ENCODE data around the gene CABP5. TPM values are rescaled to one million over a fixed set of nuclear protein-coding genes. Genes with fewer than 3 reads are reported as not detected.
"Not testable (repeated sequence)": the region's sequence is repeated elsewhere in the genome, so short reads cannot be mapped to it uniquely, and the experiment has no call there.

CABP5 gene
- not detected for total RNA-seq
- polyA plus RNA-seq: not detected
- long read RNA-seq, donor 1: 0 reads
- long read RNA-seq, donor 2: 0 reads
- long read RNA-seq, donor 3: 0 reads
- long read RNA-seq, donor 4: 0 reads
- long read RNA-seq, donor 5: 0 reads
- long read RNA-seq, donor 6: 0 reads
- long read RNA-seq, donor 7: 0 reads
- long read RNA-seq, donor 8: 0 reads
- long read RNA-seq, donor 9: 0 reads
- long read RNA-seq, donor 10: 0 reads

- 76 to 82% (median 80%) methylated on average over 9 to 10 of the region's 10 CpGs for WGBS, 4 donors
- no peak for TF ChIP-seq CTCF (IDR thresholded peaks at IDR 0.05)
- no peak for TF ChIP-seq POLR2A (IDR thresholded peaks at IDR 0.05)
- no peaks in the 10 kb centered on the region for H3K27me3 ChIP-seq
- intact Hi-C loops (cut with DNase I): no loop called here
- no peak for DNase-seq
- no peak within 1 kb of the TSS for H3K4me3 ChIP-seq
- no peaks in the 10 kb centered on the region for H3K9me3 ChIP-seq (replicated peaks in 1 of 3)
- H3K27ac ChIP-seq: no peak within 1 kb of the TSS
- H3K36me3 ChIP-seq (replicated peaks in 1 of 2): no peaks in the 10 kb centered on the region
- no peaks in the 10 kb centered on the region for H3K4me1 ChIP-seq (replicated peaks in 1 of 2)
Measured at GRCh38 chr19:48043675-48044258, at the start of gene CABP5. Gene CABP5, minus strand, starts transcription at chr19:48044079. Its CDS starts 157 bp downstream, at chr19:48043922.

GRCh38 chr19:48091111-48091718 lies 47.3 kb upstream of the CABP5 start:
- H3K27me3 ChIP-seq; H3K4me3 ChIP-seq; intact Hi-C loops (cut with DNase I); H3K4me1 ChIP-seq (replicated peaks in 1 of 2); DNase-seq; H3K27ac ChIP-seq; H3K9me3 ChIP-seq (replicated peaks in 1 of 3): not testable (repeated sequence)
- 80 to 87% (median 83%) methylated on average over 13 of the region's 13 CpGs for WGBS, 4 donors
- peaks cover 0 to 21% of the 10 kb centered on the region in 2 donors for H3K36me3 ChIP-seq (replicated peaks in 1 of 2)

- intact Hi-C loops (cut with DNase I): no loop called here
- 47 to 54% (median 49%) methylated on average over 5 of the region's 5 CpGs for WGBS, 4 donors
Measured at GRCh38 chr19:48090281-48090802, 46.5 kb upstream of the CABP5 start.

GRCh38 chr19:48088991-48089390 lies 45.1 kb upstream of the CABP5 start:
- H3K4me1 ChIP-seq (replicated peaks in 1 of 2); H3K27ac ChIP-seq; intact Hi-C loops (cut with DNase I); H3K4me3 ChIP-seq; H3K27me3 ChIP-seq; H3K9me3 ChIP-seq (replicated peaks in 1 of 3); DNase-seq; H3K36me3 ChIP-seq (replicated peaks in 1 of 2): not testable (repeated sequence)
- WGBS, 4 donors: 92 to 100% (median 97%) methylated on average over 6 of the region's 6 CpGs

More at GRCh38 chr19:48090281-48090802, 46.5 kb upstream of the CABP5 start:
- TF ChIP-seq CTCF (IDR thresholded peaks at IDR 0.05) (no peak), POLR2A (IDR thresholded peaks at IDR 0.05) (no peak)
- peak in 1 of 7 donors; percentile 26 for DNase-seq
- H3K36me3 ChIP-seq (replicated peaks in 1 of 2): peaks cover 0 to 16% of the 10 kb centered on the region in 2 donors
- no peak overlapping the region for H3K27ac ChIP-seq
- H3K4me1 ChIP-seq (replicated peaks in 1 of 2): peaks cover 0 to 4% of the 10 kb centered on the region in 2 donors
- H3K9me3 ChIP-seq (replicated peaks in 1 of 3): no peaks in the 10 kb centered on the region
- no peaks in the 10 kb centered on the region for H3K27me3 ChIP-seq
- H3K4me3 ChIP-seq: no peak overlapping the region
